HCEC 1CT (cell line): ENCODE data around the gene ABCC9.
A peak's percentile ranks its signal among the peaks of the same experiment; 100 is the strongest.
"Not testable (repeated sequence)": the region's sequence is repeated elsewhere in the genome, so short reads cannot be mapped to it uniquely, and the experiment has no call there.

Source experiments
- DNase-seq: peaks from one replicate; pipeline ENCODE4 v3.0.0-alpha.2; 2017

The ABCC9 gene

GRCh38 chr12:21929972-21930371 is 11.3 kb downstream of the ABCC9 start:
- not testable (repeated sequence) for DNase-seq

- DNase-seq = no peak
Observed at GRCh38 chr12:21925296-21925913, 15.8 kb downstream of the ABCC9 start.

- DNase-seq = no peak
Observed at GRCh38 chr12:21921436-21921835, 19.8 kb downstream of the ABCC9 start.

- no peak for DNase-seq
Observed at GRCh38 chr12:21918456-21918855, 22.8 kb downstream of the ABCC9 start.

- DNase-seq = peak; percentile 35
Observed at GRCh38 chr12:21913823-21914222, 27.4 kb downstream of the ABCC9 start.

- DNase-seq = peak; percentile 81
Observed at GRCh38 chr12:21912318-21912717, 28.9 kb downstream of the ABCC9 start.

- peak; percentile 18 for DNase-seq
Observed at GRCh38 chr12:21911832-21912231, 29.4 kb downstream of the ABCC9 start.

- no peak for DNase-seq
Observed at GRCh38 chr12:21910657-21911056, 30.6 kb downstream of the ABCC9 start.

- DNase-seq = no peak
Observed at GRCh38 chr12:21907948-21908837, 33.0 kb downstream of the ABCC9 start.

GRCh38 chr12:21906919-21907493 is 34.2 kb downstream of the ABCC9 start:
- DNase-seq = peak; percentile 83

- DNase-seq = not testable (repeated sequence)
Observed at GRCh38 chr12:21899532-21899931, 41.7 kb downstream of the ABCC9 start.

GRCh38 chr12:21895651-21896050 is 45.6 kb downstream of the ABCC9 start:
- DNase-seq = no peak

GRCh38 chr12:21894792-21895595 is 46.2 kb downstream of the ABCC9 start:
- peak; percentile 51 for DNase-seq

- DNase-seq = no peak
Observed at GRCh38 chr12:21893924-21894323, 47.3 kb downstream of the ABCC9 start.

GRCh38 chr12:21892341-21892740 is 48.9 kb downstream of the ABCC9 start:
- no peak for DNase-seq

GRCh38 chr12:21891751-21892217 is 49.4 kb downstream of the ABCC9 start:
- DNase-seq = no peak

GRCh38 chr12:21888276-21888863 is 52.9 kb downstream of the ABCC9 start:
- DNase-seq = no peak

- no peak for DNase-seq
Observed at GRCh38 chr12:21884936-21885335, 56.3 kb downstream of the ABCC9 start.

GRCh38 chr12:21882635-21883034 is 58.6 kb downstream of the ABCC9 start:
- DNase-seq = no peak

- no peak for DNase-seq
Observed at GRCh38 chr12:21881965-21882364, 59.3 kb downstream of the ABCC9 start.

GRCh38 chr12:21879312-21879711 is 61.9 kb downstream of the ABCC9 start:
- DNase-seq = no peak

GRCh38 chr12:21877293-21877982 is 63.8 kb downstream of the ABCC9 start:
- no peak for DNase-seq
